ENCODE measurements around the gene TTC17.

The TTC17 gene

GRCh38 chr11:43532041-43532440 is 173.3 kb downstream of the TTC17 start:
- no peak overlapping the region for H3K27ac ChIP-seq
- no peak for TF ChIP-seq ZFX (IDR thresholded peaks at IDR 0.05; ENCODE audit: borderline replicate concordance)
- TF ChIP-seq CTCF (IDR thresholded peaks at IDR 0.05), result no peak

GRCh38 chr11:43537833-43538615 is 179.3 kb downstream of the TTC17 start:
- no peak overlapping the region for H3K27ac ChIP-seq
- no peak for TF ChIP-seq CTCF (IDR thresholded peaks at IDR 0.05)
- no peak for TF ChIP-seq ZFX (IDR thresholded peaks at IDR 0.05; ENCODE audit: borderline replicate concordance)

GRCh38 chr11:43541993-43542392 is 183.3 kb downstream of the TTC17 start:
- TF ChIP-seq ZFX (IDR thresholded peaks at IDR 0.05; ENCODE audit: borderline replicate concordance), result no peak
- TF ChIP-seq CTCF (IDR thresholded peaks at IDR 0.05), result no peak
- H3K27ac ChIP-seq, result no peak overlapping the region

- no peak overlapping the region for H3K27ac ChIP-seq
- no peak for TF ChIP-seq ZFX (IDR thresholded peaks at IDR 0.05; ENCODE audit: borderline replicate concordance)
- TF ChIP-seq CTCF (IDR thresholded peaks at IDR 0.05), result no peak
Observed at GRCh38 chr11:43542750-43543712, 184.3 kb downstream of the TTC17 start.

Data from 22Rv1 (cell line).